PC-3 (cell line): ENCODE measurements around the gene FADS1.

ENCODE experiments used
- CTCF ChIP-seq: fragments of 300-600 bp; sonication (generic); conservative IDR thresholded peaks from 2 replicates; pipeline ENCODE4 v1.5.1; 2017; ENCODE audit warnings: antibody characterized with exemption, low read depth, mild to moderate bottlenecking, low read length
- EZH2 ChIP-seq: fragments of 300-600 bp; sonication (generic); IDR thresholded peaks from one replicate; pipeline ENCODE4 v1.6.1; 2017; ENCODE audit warnings: antibody characterized with exemption, mild to moderate bottlenecking, low read length; ENCODE audit not compliant: unreplicated experiment
- EZH2phosphoT487 ChIP-seq: fragments of 300-600 bp; sonication (generic); IDR thresholded peaks from 2 replicates; pipeline ENCODE4 v1.6.1; 2018; ENCODE audit warnings: mild to moderate bottlenecking, antibody characterized with exemption, low read length, borderline replicate concordance

DNA sequence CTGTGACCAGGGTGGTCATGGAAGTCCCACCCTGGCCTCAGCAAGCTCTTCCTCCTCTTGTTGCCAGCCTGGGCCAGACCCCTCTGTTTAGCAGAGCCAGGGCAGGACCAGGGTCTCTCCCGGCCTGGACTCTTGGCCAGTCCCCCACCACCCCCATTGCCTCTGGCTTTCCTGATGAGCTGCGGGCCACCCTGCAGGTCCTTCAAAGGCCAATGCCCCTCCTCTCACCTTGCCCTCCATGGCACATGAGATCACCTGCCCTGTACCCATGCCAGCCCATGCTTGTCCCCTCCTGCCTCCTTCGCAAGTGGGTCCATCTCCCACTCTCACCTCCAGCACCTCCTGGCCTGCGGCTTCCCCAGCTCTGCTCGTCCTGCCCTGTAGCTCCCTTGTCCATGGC lies 21.7 kb upstream of the FADS1 start:
- TF ChIP-seq EZH2 (no peak), CTCF (no peak), EZH2phosphoT487 (no peak)
